Measurements from ENCODE around the gene RABGAP1L.

DNA sequence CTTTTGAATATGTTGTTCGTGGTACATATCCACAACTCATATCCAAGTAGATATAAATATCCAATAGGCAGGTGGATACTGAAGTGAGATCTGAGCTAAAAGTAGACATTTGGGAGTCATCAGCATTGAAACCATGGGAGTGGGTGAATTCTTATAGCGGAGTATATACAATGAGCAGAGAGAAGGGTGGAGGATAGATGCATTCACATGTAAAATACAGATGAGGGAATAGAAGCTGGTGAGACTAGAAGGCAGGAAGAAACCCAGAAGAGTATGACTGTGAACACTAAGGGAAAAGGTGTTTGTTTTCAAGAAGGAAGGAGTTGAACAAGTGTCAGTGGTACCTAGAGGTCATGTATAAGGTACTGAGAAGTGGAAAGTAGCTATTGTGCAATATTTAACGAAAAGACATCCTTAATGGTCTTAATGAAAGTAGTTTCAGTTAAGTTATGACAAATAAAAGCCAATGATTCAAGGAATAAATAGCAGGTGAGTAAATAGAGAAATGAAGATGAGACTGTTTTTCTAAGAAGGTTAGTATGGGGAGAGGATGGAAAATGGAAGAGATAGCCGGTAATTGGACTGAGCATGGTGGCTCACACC lies 658.8 kb downstream of the RABGAP1L start:
- TF ChIP-seq, protein P1, sequence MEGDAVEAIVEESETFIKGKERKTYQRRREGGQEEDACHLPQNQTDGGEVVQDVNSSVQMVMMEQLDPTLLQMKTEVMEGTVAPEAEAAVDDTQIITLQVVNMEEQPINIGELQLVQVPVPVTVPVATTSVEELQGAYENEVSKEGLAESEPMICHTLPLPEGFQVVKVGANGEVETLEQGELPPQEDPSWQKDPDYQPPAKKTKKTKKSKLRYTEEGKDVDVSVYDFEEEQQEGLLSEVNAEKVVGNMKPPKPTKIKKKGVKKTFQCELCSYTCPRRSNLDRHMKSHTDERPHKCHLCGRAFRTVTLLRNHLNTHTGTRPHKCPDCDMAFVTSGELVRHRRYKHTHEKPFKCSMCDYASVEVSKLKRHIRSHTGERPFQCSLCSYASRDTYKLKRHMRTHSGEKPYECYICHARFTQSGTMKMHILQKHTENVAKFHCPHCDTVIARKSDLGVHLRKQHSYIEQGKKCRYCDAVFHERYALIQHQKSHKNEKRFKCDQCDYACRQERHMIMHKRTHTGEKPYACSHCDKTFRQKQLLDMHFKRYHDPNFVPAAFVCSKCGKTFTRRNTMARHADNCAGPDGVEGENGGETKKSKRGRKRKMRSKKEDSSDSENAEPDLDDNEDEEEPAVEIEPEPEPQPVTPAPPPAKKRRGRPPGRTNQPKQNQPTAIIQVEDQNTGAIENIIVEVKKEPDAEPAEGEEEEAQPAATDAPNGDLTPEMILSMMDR (IDR thresholded peaks at IDR 0.05): no peak
- TF ChIP-seq POLR2AphosphoS5 (IDR thresholded peaks at IDR 0.05): no peak
- no peak for TF ChIP-seq POLR2A (IDR thresholded peaks at IDR 0.05)
- no peak for TF ChIP-seq EP300 (IDR thresholded peaks at IDR 0.05)
